HG03060 (cell line): Measurements from ENCODE around the gene NPSR1.
"Not testable (repeated sequence)": the region's sequence is repeated elsewhere in the genome, so short reads cannot be mapped to it uniquely, and the experiment has no call there.

ENCODE experiments used
- ATAC-seq: cut with Tn5 transposase; IDR thresholded peaks from one replicate; pipeline ENCODE4 v1.9.1; 2021; ENCODE audit warnings: low read depth, moderate number of reproducible peaks; ENCODE audit not compliant: unreplicated experiment

The NPSR1 gene

GRCh38 chr7:34756025-34756437, 98.0 kb downstream of the NPSR1 start:
- ATAC-seq, result no peak

- ATAC-seq, result no peak
Measured at GRCh38 chr7:34756691-34757090, 98.7 kb downstream of the NPSR1 start.

- no peak for ATAC-seq
Measured at GRCh38 chr7:34757570-34758110, 99.6 kb downstream of the NPSR1 start.

GRCh38 chr7:34758111-34758601, 100.1 kb downstream of the NPSR1 start:
- ATAC-seq, result peak; percentile 30

GRCh38 chr7:34759477-34760125, 101.6 kb downstream of the NPSR1 start:
- no peak for ATAC-seq

- no peak for ATAC-seq
Measured at GRCh38 chr7:34760271-34760670, 102.3 kb downstream of the NPSR1 start.

GRCh38 chr7:34761206-34761605, 103.2 kb downstream of the NPSR1 start:
- no peak for ATAC-seq

GRCh38 chr7:34761627-34762026, 103.6 kb downstream of the NPSR1 start:
- no peak for ATAC-seq

GRCh38 chr7:34762764-34763163, 104.7 kb downstream of the NPSR1 start:
- no peak for ATAC-seq

- ATAC-seq, result no peak
Measured at GRCh38 chr7:34772296-34772938, 114.4 kb downstream of the NPSR1 start.

GRCh38 chr7:34776748-34777358, 118.8 kb downstream of the NPSR1 start:
- no peak for ATAC-seq

GRCh38 chr7:34780546-34780945, 122.5 kb downstream of the NPSR1 start:
- no peak for ATAC-seq

- no peak for ATAC-seq
Measured at GRCh38 chr7:34787586-34787985, 129.6 kb downstream of the NPSR1 start.

GRCh38 chr7:34806831-34807230, 148.8 kb downstream of the NPSR1 start:
- ATAC-seq, result no peak

GRCh38 chr7:34807548-34808340, 149.7 kb downstream of the NPSR1 start:
- no peak for ATAC-seq

GRCh38 chr7:34814203-34814842, 156.3 kb downstream of the NPSR1 start:
- ATAC-seq, result not testable (repeated sequence)

GRCh38 chr7:34821932-34822558, 164.0 kb downstream of the NPSR1 start:
- ATAC-seq, result no peak

- peak; percentile 75 for ATAC-seq
Measured at GRCh38 chr7:34823650-34824258, 165.7 kb downstream of the NPSR1 start.

- no peak for ATAC-seq
Measured at GRCh38 chr7:34825221-34825620, 167.2 kb downstream of the NPSR1 start.
